HEK293 (cell line): Measurements from ENCODE around the gene LMO4.

Source experiments
- BCL6B ChIP-seq: fragments of 450-650 bp; formaldehyde crosslinking; IDR thresholded peaks from 2 replicates; pipeline ENCODE4 v1.5.1; 2017; ENCODE audit warnings: missing biosample characterization, missing genetic modification characterization
- CTCF ChIP-seq: fragments of 450-650 bp; formaldehyde crosslinking; IDR thresholded peaks from 2 replicates; pipeline ENCODE4 v1.5.1; 2016; ENCODE audit warnings: missing biosample characterization, missing genetic modification characterization
- SALL2 ChIP-seq: fragments of 450-650 bp; formaldehyde crosslinking; IDR thresholded peaks from 2 replicates; pipeline ENCODE4 v1.5.0; 2017; ENCODE audit warnings: missing biosample characterization, mild to moderate bottlenecking, missing genetic modification characterization, borderline replicate concordance
- SETDB1 ChIP-seq: IDR thresholded peaks from one replicate; pipeline ENCODE4 v1.6.1; 2017; ENCODE audit warnings: mild to moderate bottlenecking, low read length, moderate library complexity, mixed read lengths; ENCODE audit not compliant: insufficient read length
- ZNF2 ChIP-seq: fragments of 450-650 bp; formaldehyde crosslinking; IDR thresholded peaks from 2 replicates; pipeline ENCODE4 v1.5.1; 2016; ENCODE audit warnings: missing biosample characterization, missing genetic modification characterization
- ZNF324 ChIP-seq: fragments of 450-650 bp; formaldehyde crosslinking; IDR thresholded peaks from 2 replicates; pipeline ENCODE4 v1.5.1; 2016; ENCODE audit warnings: missing biosample characterization, missing genetic modification characterization
- ZNF341 ChIP-seq: fragments of 450-650 bp; formaldehyde crosslinking; IDR thresholded peaks from 2 replicates; pipeline ENCODE4; 2016; ENCODE audit warnings: low read depth, missing biosample characterization, missing genetic modification characterization
- ZNF558 ChIP-seq: fragments of 450-650 bp; formaldehyde crosslinking; IDR thresholded peaks from 2 replicates; pipeline ENCODE4 v1.5.1; 2016; ENCODE audit warnings: missing biosample characterization, missing genetic modification characterization

GRCh38 chr1:87394982-87395381 lies 66.3 kb downstream of the LMO4 start:
- no peak for TF ChIP-seq BCL6B (tag by site-specific recombination)
- TF ChIP-seq SALL2 (tag by site-specific recombination), result no peak
- no peak for TF ChIP-seq ZNF558
- TF ChIP-seq SETDB1, result no peak
- TF ChIP-seq CTCF, result no peak
- no peak for TF ChIP-seq ZNF324 (tag by site-specific recombination)
- no peak for TF ChIP-seq ZNF341 (tag by site-specific recombination)
- no peak for TF ChIP-seq ZNF2 (tag by site-specific recombination)
